Endothelial cell of umbilical vein (primary cell): ENCODE data around the gene AZGP1. TPM values are rescaled to one million over a fixed set of nuclear protein-coding genes. Genes with fewer than 3 reads are reported as not detected.
"Not testable (repeated sequence)": the region's sequence is repeated elsewhere in the genome, so short reads cannot be mapped to it uniquely, and the experiment has no call there.

Source experiments
- BruUV-seq: library from RNA; stranded (reverse); fragments of 400-500 nt; replicated peaks from 2 replicates; lab custom pipeline; 2021; lab: Mats Ljungman, UMichigan
- CTCF ChIA-PET: fragments of 300-600, 350-600 bp; sonication (Branson Sonifier 250); formaldehyde crosslinking; loops from one replicate; lab custom pipeline; 2021; ENCODE audit warnings: antibody characterized with exemption, inconsistent platforms; lab: Charles Lee
- POLR2A ChIA-PET: fragments of 300-600, 350-600 bp; sonication (Branson Sonifier 250); formaldehyde crosslinking; loops from one replicate; lab custom pipeline; 2021; ENCODE audit warnings: antibody characterized with exemption, inconsistent platforms; lab: Charles Lee
- DNase-seq: peaks from one replicate; pipeline ENCODE4 v3.0.0-alpha.2; 2011; ENCODE audit warnings: low read depth, low spot score
- FAIRE-seq: peaks from 2 replicates; lab custom pipeline; 2011; peaks lifted over from hg19 to GRCh38; lab: Jason Lieb, UNC
- H2AFZ ChIP-seq: 2 replicates; pipeline ENCODE4 v1.6.0; 2012; ENCODE audit warnings: low read depth, low read length, control low read depth, inconsistent platforms
- H3K27ac ChIP-seq: 2 replicates; pipeline ENCODE4 v1.5.1; 2011; ENCODE audit warnings: low read depth, mild to moderate bottlenecking, control low read depth, low read length, moderate library complexity; ENCODE audit not compliant: insufficient read depth
- H3K27me3 ChIP-seq, 2 experiments: 2 replicates each; pipeline versions ENCODE4 v1.6.0 to v1.6.1; 2011; ENCODE audit warnings: low read length in 2 of 2, mixed read lengths in 1 of 2; ENCODE audit not compliant: control insufficient read depth in 2 of 2, insufficient read depth in 2 of 2
- H3K36me3 ChIP-seq, 2 experiments: 2 replicates in 1 of 2; 3 replicates in 1 of 2; pipeline ENCODE4 v1.5.1; 2011; ENCODE audit warnings: low read length in 2 of 2, mild to moderate bottlenecking in 1 of 2, moderate library complexity in 1 of 2; ENCODE audit not compliant: control insufficient read depth in 2 of 2, insufficient read depth in 2 of 2; ENCODE audit errors: extremely low read depth in 1 of 2
- H3K4me1 ChIP-seq: 3 replicates; pipeline ENCODE4 v1.5.1; 2011; ENCODE audit warnings: mild to moderate bottlenecking, low read length; ENCODE audit not compliant: control insufficient read depth, insufficient read depth; ENCODE audit errors: extremely low read depth
- H3K4me2 ChIP-seq: 2 replicates; pipeline ENCODE4 v1.6.1; 2011; ENCODE audit warnings: low read length, control low read depth, mixed read lengths; ENCODE audit not compliant: insufficient read depth
- H3K4me3 ChIP-seq, 3 experiments: fragments of 200-600 bp in 1 of 3; sonication (generic), shearing (Covaris generic) in 1 of 3; replicated peaks in 1 of 3; 2 replicates each; pipeline ENCODE4 v1.5.1; 2011 to 2016; ENCODE audit warnings: control low read depth in 3 of 3, low read length in 3 of 3, mild to moderate bottlenecking in 2 of 3, inconsistent platforms in 1 of 3, low read depth in 1 of 3, moderate library complexity in 1 of 3; ENCODE audit not compliant: insufficient read depth in 1 of 3
- H3K79me2 ChIP-seq: 2 replicates; pipeline ENCODE4 v1.6.0; 2012; ENCODE audit warnings: low read length, inconsistent platforms; ENCODE audit not compliant: control insufficient read depth, insufficient read depth
- H3K9ac ChIP-seq: replicated peaks from 2 replicates; pipeline ENCODE3; 2011; ENCODE audit warnings: low read length, control low read depth; ENCODE audit not compliant: insufficient read depth; ENCODE audit errors: extremely low read depth
- H3K9me1 ChIP-seq: replicated peaks from 3 replicates; pipeline ENCODE4 v1.6.0; 2011; ENCODE audit warnings: mild to moderate bottlenecking, low read length; ENCODE audit not compliant: control insufficient read depth, insufficient read depth; ENCODE audit errors: extremely low read depth
- H3K9me3 ChIP-seq: replicated peaks from 2 replicates; pipeline ENCODE4 v1.5.1; 2012; ENCODE audit warnings: low read length, inconsistent platforms; ENCODE audit not compliant: control insufficient read depth, insufficient read depth
- H4K20me1 ChIP-seq: replicated peaks from 2 replicates; pipeline ENCODE3; 2011; ENCODE audit warnings: mild to moderate bottlenecking, low read length; ENCODE audit not compliant: control insufficient read depth, insufficient read depth; ENCODE audit errors: extremely low read depth
- CTCF ChIP-seq, 2 donors: IDR thresholded peaks; 1 replicate in 1 of 2; 2 replicates in 1 of 2; pipeline ENCODE4 v1.5.1; 2011; ENCODE audit warnings: low read length in 2 of 2, mild to moderate bottlenecking in 2 of 2, moderate library complexity in 2 of 2, control low read depth in 1 of 2, inconsistent platforms in 1 of 2, low read depth in 1 of 2; ENCODE audit not compliant: insufficient read depth in 1 of 2; ENCODE audit errors: extremely low read depth in 1 of 2
- EZH2 ChIP-seq: IDR thresholded peaks from 2 replicates; pipeline ENCODE4 v1.6.1; 2012; ENCODE audit warnings: borderline replicate concordance, low read depth, mild to moderate bottlenecking, moderate library complexity, low read length, inconsistent platforms; ENCODE audit not compliant: severe bottlenecking
- FOS ChIP-seq: IDR thresholded peaks from 2 replicates; pipeline ENCODE4 v1.6.1; 2011; ENCODE audit warnings: mild to moderate bottlenecking, low read length, moderate library complexity, borderline replicate concordance; ENCODE audit not compliant: insufficient read depth
- GATA2 ChIP-seq: IDR thresholded peaks from 2 replicates; pipeline ENCODE4 v1.7.0; 2011; ENCODE audit warnings: low read depth, mild to moderate bottlenecking, moderate library complexity, mixed read lengths, low read length; ENCODE audit not compliant: insufficient read length, insufficient read depth
- JUN ChIP-seq: IDR thresholded peaks from 2 replicates; pipeline ENCODE4 v1.6.1; 2011; ENCODE audit warnings: borderline replicate concordance, low read depth; ENCODE audit not compliant: insufficient read length, insufficient read depth
- MAX ChIP-seq: IDR thresholded peaks from 2 replicates; pipeline ENCODE4 v1.6.1; 2011; ENCODE audit not compliant: insufficient read depth, insufficient read length
- MYC ChIP-seq: IDR thresholded peaks from one replicate; pipeline ENCODE4 v1.6.1; 2011; ENCODE audit warnings: mild to moderate bottlenecking, low read depth, low read length
- POLR2A ChIP-seq: IDR thresholded peaks from 2 replicates; pipeline ENCODE4 v1.6.1; 2012; ENCODE audit warnings: low read depth, mild to moderate bottlenecking, control low read depth, low read length
- POLR2AphosphoS5 ChIP-seq: IDR thresholded peaks from 2 replicates; pipeline ENCODE4 v1.6.1; 2012; ENCODE audit warnings: low read depth, mild to moderate bottlenecking, control low read depth, low read length, moderate library complexity; ENCODE audit not compliant: insufficient read depth
- dilution Hi-C: fragments of 300-500 bp; cut with MboI; formaldehyde crosslinking; loops from one replicate; pipeline ENCODE4 v1.15.0; 2019; ENCODE audit warnings: low sequenced_read_pairs; ENCODE audit not compliant: extremely low pct_ligation_motif_present
- intact Hi-C: fragments of 100-400 bp; cut with micrococcal nuclease; formaldehyde crosslinking; loops from one replicate; pipeline ENCODE4 v1.10.0; 2022
- polyA plus RNA-seq, 4 experiments: library from polyadenylated mRNA; depleted of rRNA in 3 of 4; stranded (reverse) in 3 of 4; unstranded in 1 of 4; fragments of >200 nt; gene quantifications; 2 replicates each; pipeline versions ENCODE4 v1.2.1 to v1.2.3, GENCODE V29; 2011 to 2012; ENCODE audit warnings: missing spikeins in 1 of 4
- total RNA-seq: library from RNA; stranded (reverse); gene quantifications from 2 replicates; pipeline ENCODE4 v1.2.3, GENCODE V29; 2021

AZGP1 gene
- total and polyA plus RNA-seq, 2 donors (not counting 3 experiments of a cell fraction or from before 2014, with no cell fraction given), result not detected

GRCh38 chr7:99971242-99971641 is 4.6 kb downstream of the AZGP1 start:
- Histone ChIP-seq H4K20me1 (no peaks in the 10 kb centered on the region), H3K79me2 (no peaks in the 10 kb centered on the region), H3K9me1 (no peaks in the 10 kb centered on the region), H3K9me3 (no peaks in the 10 kb centered on the region), H2AFZ (no peak overlapping the region), H3K27me3 (peaks cover 0 to 5% of the 10 kb centered on the region in 2 experiments), H3K36me3 (no peaks in the 10 kb centered on the region), H3K4me1 (no peaks in the 10 kb centered on the region), H3K4me3 (no peak overlapping the region), H3K9ac (no peak overlapping the region), H3K27ac (no peak overlapping the region), H3K4me2 (no peak overlapping the region)
- FAIRE-seq, result no peak
- POLR2A ChIA-PET, result no interaction called here
- no TSS peak for BruUV-seq
- no peak for DNase-seq
- CTCF ChIA-PET, result no interaction called here
- dilution Hi-C loops (no loop called here), intact Hi-C loops (no loop called here)
- TF ChIP-seq MAX (no peak), POLR2AphosphoS5 (no peak), EZH2 (no peak), MYC (no peak), GATA2 (no peak), CTCF (IDR thresholded peaks at IDR 0.05; ENCODE audit: extremely low read depth in 1 of 2, insufficient read depth in 1 of 2, low read depth in 1 of 2, low read length in 2 of 2) (no peak), JUN (no peak), POLR2A (no peak), FOS (no peak)

- FAIRE-seq, result peak; percentile 71
- H3K9me1 ChIP-seq, H3K9me3 ChIP-seq, dilution Hi-C loops, H3K9ac ChIP-seq, intact Hi-C loops, H2AFZ ChIP-seq, H3K27ac ChIP-seq, H3K4me2 ChIP-seq, BruUV-seq, H3K4me3 ChIP-seq, POLR2A ChIA-PET, H3K36me3 ChIP-seq, H3K4me1 ChIP-seq, DNase-seq, H4K20me1 ChIP-seq, H3K79me2 ChIP-seq, H3K27me3 ChIP-seq: not testable (repeated sequence)
- CTCF ChIA-PET, result interaction anchor here (0.6 to 1.4 kb wide), 3 partner anchors 10 to 169 kb away, joined by 3 to 6 read pairs (median 4); no protein-coding TSS in a partner anchor
These were observed 6.0 kb downstream of the AZGP1 start for GRCh38 chr7:99969813-99970212.
